Osteoblast (primary cell): ENCODE measurements around the gene EHD4. TPM values are rescaled to one million over a fixed set of nuclear protein-coding genes. Genes with fewer than 3 reads are reported as not detected.

Source experiments
- DNase-seq: peaks from one replicate; pipeline ENCODE4 v3.0.0; 2011; ENCODE audit warnings: low spot score, mixed read lengths; ENCODE audit not compliant: insufficient read length; ENCODE audit errors: missing footprints
- H2AFZ ChIP-seq: 2 replicates; pipeline ENCODE4 v1.6.0; 2011; ENCODE audit warnings: mild to moderate bottlenecking, low read length
- H3K27ac ChIP-seq: 2 replicates; pipeline ENCODE4 v1.5.1; 2011; ENCODE audit warnings: mild to moderate bottlenecking, low read depth, low read length, moderate library complexity
- H3K27me3 ChIP-seq: 2 replicates; pipeline ENCODE4 v1.6.0; 2012; ENCODE audit warnings: mild to moderate bottlenecking, control low read depth, inconsistent platforms, low read length, moderate library complexity; ENCODE audit not compliant: insufficient read depth
- H3K36me3 ChIP-seq: 2 replicates; pipeline ENCODE4 v1.5.1; 2011; ENCODE audit warnings: mild to moderate bottlenecking, low read length, control low read depth, moderate library complexity; ENCODE audit not compliant: insufficient read depth
- H3K4me1 ChIP-seq: 2 replicates; pipeline ENCODE4 v1.5.1; 2011; ENCODE audit warnings: mild to moderate bottlenecking, low read length, control low read depth, moderate library complexity; ENCODE audit not compliant: insufficient read depth
- H3K4me2 ChIP-seq: 2 replicates; pipeline ENCODE4 v1.6.0; 2011; ENCODE audit warnings: mild to moderate bottlenecking, low read length; ENCODE audit not compliant: insufficient read depth
- H3K4me3 ChIP-seq: fragments of 200-600 bp; sonication (generic); 3 replicates; pipeline ENCODE4 v1.5.1; 2012; ENCODE audit warnings: mild to moderate bottlenecking, low read length, inconsistent platforms; ENCODE audit not compliant: insufficient read depth
- H3K79me2 ChIP-seq: 2 replicates; pipeline ENCODE4 v1.6.0; 2012; ENCODE audit warnings: mild to moderate bottlenecking, low read length, control low read depth, inconsistent platforms; ENCODE audit not compliant: insufficient read depth
- H3K9me3 ChIP-seq: 2 replicates; pipeline ENCODE4 v1.5.1; 2011; ENCODE audit warnings: low read depth, low read length, control low read depth
- H4K20me1 ChIP-seq: 2 replicates; pipeline ENCODE4 v1.6.0; 2012; ENCODE audit warnings: mild to moderate bottlenecking, low read length, control low read depth; ENCODE audit not compliant: insufficient read depth
- total RNA-seq: library from RNA; depleted of rRNA; stranded (reverse); fragments of >200 nt; gene quantifications from 2 replicates; pipeline ENCODE4 v1.2.3, GENCODE V29; 2012
- TF ChIP-seq, protein P1 (sequence below): IDR thresholded peaks from 2 replicates; pipeline ENCODE4 v1.5.1; 2011; ENCODE audit warnings: mild to moderate bottlenecking, low read depth, low read length, moderate library complexity; ENCODE audit errors: extremely low read depth

The EHD4 gene
- total RNA-seq, 1 donor = 15.9 TPM

DNA sequence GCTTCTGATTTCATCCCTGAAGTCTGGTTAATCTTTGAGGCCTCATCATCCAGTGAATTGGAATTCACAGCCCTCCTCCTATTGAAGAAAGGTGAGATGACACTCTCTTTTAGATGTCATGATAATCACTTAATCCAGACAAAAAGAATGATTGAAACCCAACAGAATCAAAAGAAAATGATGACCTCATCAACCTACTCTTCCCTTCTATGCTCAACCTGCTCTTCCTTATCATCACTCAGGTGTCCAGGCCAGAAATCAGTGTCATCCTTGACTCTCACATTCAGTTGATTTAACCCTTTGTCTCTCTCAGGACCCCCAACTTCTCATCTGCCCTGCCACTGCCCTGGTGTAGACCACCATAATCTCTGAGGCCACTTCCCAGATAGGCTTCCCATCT is 36.7 kb upstream of the EHD4 start:
- no peaks in the 10 kb centered on the region for H3K36me3 ChIP-seq
- TF ChIP-seq, protein P1, sequence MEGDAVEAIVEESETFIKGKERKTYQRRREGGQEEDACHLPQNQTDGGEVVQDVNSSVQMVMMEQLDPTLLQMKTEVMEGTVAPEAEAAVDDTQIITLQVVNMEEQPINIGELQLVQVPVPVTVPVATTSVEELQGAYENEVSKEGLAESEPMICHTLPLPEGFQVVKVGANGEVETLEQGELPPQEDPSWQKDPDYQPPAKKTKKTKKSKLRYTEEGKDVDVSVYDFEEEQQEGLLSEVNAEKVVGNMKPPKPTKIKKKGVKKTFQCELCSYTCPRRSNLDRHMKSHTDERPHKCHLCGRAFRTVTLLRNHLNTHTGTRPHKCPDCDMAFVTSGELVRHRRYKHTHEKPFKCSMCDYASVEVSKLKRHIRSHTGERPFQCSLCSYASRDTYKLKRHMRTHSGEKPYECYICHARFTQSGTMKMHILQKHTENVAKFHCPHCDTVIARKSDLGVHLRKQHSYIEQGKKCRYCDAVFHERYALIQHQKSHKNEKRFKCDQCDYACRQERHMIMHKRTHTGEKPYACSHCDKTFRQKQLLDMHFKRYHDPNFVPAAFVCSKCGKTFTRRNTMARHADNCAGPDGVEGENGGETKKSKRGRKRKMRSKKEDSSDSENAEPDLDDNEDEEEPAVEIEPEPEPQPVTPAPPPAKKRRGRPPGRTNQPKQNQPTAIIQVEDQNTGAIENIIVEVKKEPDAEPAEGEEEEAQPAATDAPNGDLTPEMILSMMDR = no peak
- H3K27ac ChIP-seq = no peak overlapping the region
- no peaks in the 10 kb centered on the region for H3K9me3 ChIP-seq
- DNase-seq = no peak
- no peak overlapping the region for H2AFZ ChIP-seq
- H4K20me1 ChIP-seq = no peaks in the 10 kb centered on the region
- peaks cover 31% of the 10 kb centered on the region for H3K27me3 ChIP-seq
- no peaks in the 10 kb centered on the region for H3K79me2 ChIP-seq
- peaks cover 3% of the 10 kb centered on the region for H3K4me1 ChIP-seq
- no peak overlapping the region for H3K4me2 ChIP-seq
- no peak overlapping the region for H3K4me3 ChIP-seq

DNA sequence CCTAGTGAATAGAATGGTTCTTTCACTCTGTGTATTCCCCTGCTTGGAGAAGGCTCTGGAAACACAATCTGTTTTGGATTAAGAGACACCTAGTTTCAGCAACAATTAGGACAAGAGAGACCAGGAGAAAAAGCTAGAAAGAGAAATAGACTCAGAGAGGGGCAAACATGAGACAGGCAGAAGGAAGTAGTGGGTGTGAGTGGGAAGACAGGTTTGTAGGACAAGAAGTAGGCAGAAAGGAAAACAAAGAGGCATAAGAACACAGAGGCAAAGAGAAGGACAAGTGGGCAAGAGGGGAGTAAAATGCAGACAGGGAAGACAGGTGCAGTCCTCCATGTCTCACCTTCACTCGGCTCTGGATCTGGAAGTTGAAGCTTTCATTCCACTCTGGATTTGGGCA is 35.0 kb upstream of the EHD4 start:
- no peak overlapping the region for H3K4me2 ChIP-seq
- no peaks in the 10 kb centered on the region for H3K9me3 ChIP-seq
- H3K4me1 ChIP-seq = peaks cover 3% of the 10 kb centered on the region
- no peak overlapping the region for H3K27ac ChIP-seq
- H3K79me2 ChIP-seq = no peaks in the 10 kb centered on the region
- no peak overlapping the region for H2AFZ ChIP-seq
- no peak overlapping the region for H3K4me3 ChIP-seq
- peaks cover 44% of the 10 kb centered on the region for H3K27me3 ChIP-seq
- H3K36me3 ChIP-seq = no peaks in the 10 kb centered on the region
- no peaks in the 10 kb centered on the region for H4K20me1 ChIP-seq
- DNase-seq = peak; percentile 58
- TF ChIP-seq, protein P1 = no peak

DNA sequence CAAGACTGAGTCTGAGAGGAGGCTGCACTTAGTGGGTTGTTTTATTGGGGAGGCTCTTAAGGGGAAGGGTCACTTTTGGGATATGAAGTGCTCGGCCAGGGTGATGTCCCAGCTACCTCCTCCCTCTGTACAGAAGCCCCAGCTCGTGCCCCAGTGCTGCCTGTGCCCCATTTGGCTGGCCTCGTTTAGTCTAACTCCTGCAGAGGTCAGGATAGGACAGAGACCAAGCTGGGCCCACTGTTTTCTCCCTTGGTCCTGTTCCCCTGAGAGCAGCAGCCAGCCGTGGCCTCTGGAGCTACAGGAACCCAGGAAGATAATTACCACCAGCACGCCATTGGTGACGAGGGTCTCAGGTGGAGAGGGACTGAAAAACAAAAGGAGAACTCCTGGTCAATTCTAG is 30.0 kb upstream of the EHD4 start:
- no peaks in the 10 kb centered on the region for H3K36me3 ChIP-seq
- H2AFZ ChIP-seq = no peak overlapping the region
- H3K4me1 ChIP-seq = no peaks in the 10 kb centered on the region
- H3K27ac ChIP-seq = no peak overlapping the region
- H3K4me2 ChIP-seq = no peak overlapping the region
- H3K4me3 ChIP-seq = no peak overlapping the region
- DNase-seq = peak; percentile 22
- H3K27me3 ChIP-seq = peaks cover 48% of the 10 kb centered on the region
- H3K79me2 ChIP-seq = no peaks in the 10 kb centered on the region
- H3K9me3 ChIP-seq = no peaks in the 10 kb centered on the region
- no peaks in the 10 kb centered on the region for H4K20me1 ChIP-seq
- TF ChIP-seq, protein P1 = no peak

DNA sequence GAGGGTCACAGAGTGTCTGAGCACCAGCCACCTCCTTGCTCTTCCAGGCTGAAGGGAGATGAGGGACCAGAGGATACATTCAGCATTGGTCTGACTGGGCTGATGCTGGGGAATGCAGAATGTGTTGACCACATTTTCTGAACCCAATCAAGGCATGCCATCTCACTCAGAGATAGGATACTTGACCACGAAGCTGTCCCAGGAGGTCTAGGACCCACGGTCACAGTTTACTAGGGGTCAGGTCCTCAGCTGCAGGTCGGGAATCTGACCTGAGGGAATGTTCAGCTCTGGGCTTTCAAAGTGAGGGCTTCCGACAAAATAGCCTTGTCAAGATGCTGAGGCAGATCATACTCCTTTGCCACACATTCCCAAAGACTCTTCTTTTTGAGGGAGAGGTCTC is 28.9 kb upstream of the EHD4 start:
- Histone ChIP-seq H3K4me1 (no peaks in the 10 kb centered on the region), H2AFZ (no peak overlapping the region), H4K20me1 (no peaks in the 10 kb centered on the region), H3K27me3 (peaks cover 38% of the 10 kb centered on the region), H3K4me3 (no peak overlapping the region), H3K27ac (no peak overlapping the region), H3K9me3 (no peaks in the 10 kb centered on the region), H3K4me2 (no peak overlapping the region), H3K79me2 (no peaks in the 10 kb centered on the region), H3K36me3 (no peaks in the 10 kb centered on the region)
- DNase-seq = no peak
- TF ChIP-seq, protein P1 = no peak
